Stimulated activated naive B cell treated with anti-CD40 and anti-IgM and Interleukin-4, amounts not matched to agents 10 μg/mL and 1 μg/mL and 100 μg/mL, for 72 hours (primary cell): ENCODE results near the gene MGAT4C.

ENCODE experiments used
- ATAC-seq, 2 donors: fragments of 150-1000 bp; cut with Tn5 transposase; replicated peaks; 2 replicates each; pipeline ENCODE4 v1.10.0; 2021; ENCODE audit warnings: moderate library complexity in 1 of 2
- DNase-seq: peaks from one replicate; pipeline ENCODE4 v3.0.0; 2021
- H3K27ac Mint-ChIP-seq: one replicate; pipeline ENCODE4 v1.8.0; 2022; ENCODE audit warnings: mild to moderate bottlenecking, mixed read lengths
- H3K27me3 Mint-ChIP-seq, 2 donors: one replicate each; pipeline ENCODE4 v1.8.0; 2022; ENCODE audit warnings: mixed read lengths in 2 of 2
- H3K36me3 Mint-ChIP-seq, 2 donors: one replicate each; pipeline ENCODE4 v1.8.0; 2022; ENCODE audit warnings: mixed read lengths in 2 of 2, mild to moderate bottlenecking in 1 of 2
- H3K4me1 Mint-ChIP-seq, 2 donors: one replicate each; pipeline ENCODE4 v1.8.0; 2022; ENCODE audit warnings: mixed read lengths in 2 of 2, mild to moderate bottlenecking in 1 of 2
- H3K4me3 Mint-ChIP-seq, 2 donors: one replicate each; pipeline ENCODE4 v1.8.0; 2022; ENCODE audit warnings: mild to moderate bottlenecking in 2 of 2, mixed read lengths in 2 of 2, moderate library complexity in 1 of 2
- H3K9me3 Mint-ChIP-seq, 2 donors: one replicate each; pipeline ENCODE4 v1.8.0; 2022; ENCODE audit warnings: mixed read lengths in 2 of 2, mild to moderate bottlenecking in 1 of 2

Gene MGAT4C

DNA sequence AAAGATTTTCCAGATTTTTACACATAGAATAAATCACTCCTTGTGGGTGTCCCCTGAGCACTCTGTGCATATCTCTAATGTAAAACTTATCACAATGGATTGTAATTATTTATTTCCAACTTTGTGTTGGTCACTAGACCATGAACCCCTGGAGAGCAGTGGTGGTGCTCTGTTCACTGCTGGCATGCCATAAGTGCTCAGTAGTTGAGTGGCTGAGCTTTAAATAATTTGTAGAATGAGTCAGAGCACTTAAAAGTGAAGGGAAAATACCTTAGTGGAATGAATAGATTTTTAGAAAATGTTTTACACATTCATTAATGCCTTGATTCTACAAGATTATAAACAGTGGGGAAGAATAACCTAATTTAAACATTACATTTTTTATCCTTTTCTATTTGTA, 6.3 kb downstream of the MGAT4C start:
- DNase-seq: no peak
- Mint-ChIP-seq H3K27ac (no peak overlapping the region), H3K4me1 (no peaks in the 10 kb centered on the region), H3K27me3 (no peaks in the 10 kb centered on the region), H3K36me3 (no peaks in the 10 kb centered on the region), H3K4me3 (no peak overlapping the region), H3K9me3 (peaks cover 0 to 4% of the 10 kb centered on the region in 2 donors)
- no peak for ATAC-seq

DNA sequence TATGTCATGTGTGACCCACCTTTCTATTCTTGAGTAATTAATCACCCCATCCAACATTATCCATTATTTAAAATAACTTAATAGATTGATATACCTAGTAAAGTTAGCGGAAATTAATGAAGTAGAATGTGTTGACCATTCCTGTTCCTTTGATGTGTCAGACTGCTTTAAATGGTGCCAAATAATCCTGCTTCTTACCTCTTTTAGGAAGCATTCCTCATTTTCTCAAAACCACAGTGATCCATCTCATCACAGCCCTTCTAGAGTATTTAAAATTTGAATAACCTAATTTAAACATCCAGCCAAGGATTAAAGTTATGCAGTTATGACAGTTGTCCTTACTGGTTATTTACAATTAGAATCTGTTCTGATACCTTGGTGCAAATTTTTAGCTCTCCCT, 6.9 kb downstream of the MGAT4C start:
- no peak for DNase-seq
- H3K27ac Mint-ChIP-seq: no peak overlapping the region
- ATAC-seq: no peak
- H3K9me3 Mint-ChIP-seq: peaks cover 0 to 4% of the 10 kb centered on the region in 2 donors
- H3K4me3 Mint-ChIP-seq: no peak overlapping the region
- H3K36me3 Mint-ChIP-seq: no peaks in the 10 kb centered on the region
- no peaks in the 10 kb centered on the region for H3K27me3 Mint-ChIP-seq
- H3K4me1 Mint-ChIP-seq: no peaks in the 10 kb centered on the region

DNA sequence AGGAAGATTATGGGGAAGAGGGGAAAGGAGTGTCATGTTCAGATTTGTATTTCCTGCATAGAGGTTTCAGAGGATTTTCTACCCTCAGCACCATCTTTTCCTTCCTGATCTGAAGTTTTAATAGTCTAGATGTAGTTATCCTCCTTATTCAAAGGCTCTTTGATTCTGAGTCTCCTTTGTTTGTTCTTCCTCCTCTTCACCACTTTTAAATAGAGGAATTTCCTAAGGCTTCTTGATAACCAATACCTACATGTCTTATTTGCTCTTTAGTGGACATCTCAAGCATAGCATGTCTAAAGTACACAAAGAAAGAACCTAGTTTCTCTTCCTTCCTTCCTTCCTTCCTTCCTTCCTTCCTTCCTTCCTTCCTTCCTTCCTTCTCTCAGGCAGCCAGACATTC, 8.3 kb downstream of the MGAT4C start:
- Mint-ChIP-seq H3K27ac (no peak overlapping the region), H3K4me1 (no peaks in the 10 kb centered on the region), H3K27me3 (no peaks in the 10 kb centered on the region), H3K36me3 (no peaks in the 10 kb centered on the region), H3K9me3 (peaks cover 0 to 4% of the 10 kb centered on the region in 2 donors), H3K4me3 (no peak overlapping the region)
- ATAC-seq (no peak), DNase-seq (no peak)

DNA sequence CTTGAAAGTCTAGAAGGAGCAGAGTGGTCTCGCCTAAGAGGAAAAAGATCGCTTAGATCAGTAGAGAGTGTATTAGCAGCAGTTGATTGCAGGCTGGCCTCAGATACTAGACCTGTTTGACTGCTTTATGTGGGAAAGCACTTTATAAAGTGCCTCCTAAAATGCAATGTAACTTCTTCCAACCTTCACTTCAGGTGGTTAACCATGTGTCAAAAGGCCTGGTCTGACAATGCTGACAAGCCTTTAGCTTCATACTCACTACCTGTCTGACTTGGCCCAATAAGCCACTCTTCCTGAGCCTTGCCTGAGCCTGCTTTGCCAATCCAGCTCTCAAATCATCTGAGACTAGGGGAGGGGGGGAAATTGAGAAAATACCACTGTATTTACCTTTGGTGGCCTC, 14.6 kb downstream of the MGAT4C start:
- no peak overlapping the region for H3K27ac Mint-ChIP-seq
- ATAC-seq (no peak), DNase-seq (no peak)
- no peak overlapping the region for H3K4me3 Mint-ChIP-seq
- no peaks in the 10 kb centered on the region for H3K36me3 Mint-ChIP-seq
- no peaks in the 10 kb centered on the region for H3K4me1 Mint-ChIP-seq
- no peaks in the 10 kb centered on the region for H3K27me3 Mint-ChIP-seq
- H3K9me3 Mint-ChIP-seq: peaks cover 0 to 2% of the 10 kb centered on the region in 2 donors

DNA sequence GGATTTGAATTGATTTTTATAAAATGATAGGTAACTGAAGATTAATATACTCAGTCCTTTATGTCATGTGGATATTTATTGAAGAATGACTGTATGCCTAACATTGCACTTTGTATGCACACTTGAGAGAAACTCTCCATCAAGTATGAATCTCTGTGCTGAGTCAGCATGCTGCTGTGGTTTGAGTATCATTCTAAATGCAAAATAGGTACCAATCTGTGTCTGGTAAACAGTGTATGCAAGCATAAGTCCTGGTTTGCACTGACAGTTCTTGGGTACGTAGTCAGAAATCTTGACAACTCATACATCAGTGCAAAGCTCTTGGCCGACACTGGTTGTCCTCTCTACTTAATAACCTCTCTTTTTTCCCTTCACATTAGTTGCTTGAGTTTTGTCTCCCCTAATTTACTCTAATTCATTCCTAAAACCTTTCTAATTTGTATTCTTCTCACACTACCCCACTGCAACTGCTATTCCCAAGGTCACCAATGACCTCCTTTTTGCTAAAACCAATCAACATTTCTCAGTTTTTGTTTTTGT, 21.8 kb downstream of the MGAT4C start:
- Mint-ChIP-seq H3K4me3 (no peak overlapping the region), H3K4me1 (no peaks in the 10 kb centered on the region), H3K9me3 (no peaks in the 10 kb centered on the region)

DNA sequence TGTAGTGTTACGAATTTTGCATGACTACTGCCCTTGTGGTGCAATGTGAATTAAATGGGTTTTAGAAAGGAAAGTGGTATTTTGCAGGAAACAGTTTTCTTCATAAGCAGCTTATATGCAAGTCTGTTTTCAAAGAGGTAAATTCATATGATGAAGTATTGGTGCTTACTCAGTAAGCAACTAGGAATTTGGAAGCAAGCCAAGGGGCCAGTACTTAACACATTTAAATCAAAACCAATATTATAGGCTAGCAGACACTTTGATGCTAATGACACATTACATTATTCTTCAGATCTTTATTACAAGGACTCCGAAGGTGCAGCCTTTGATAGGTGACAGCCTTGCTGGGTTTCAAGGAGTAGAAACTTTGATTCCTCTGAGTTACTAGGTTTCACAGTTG, 23.1 kb downstream of the MGAT4C start:
- Mint-ChIP-seq H3K27me3 (no peaks in the 10 kb centered on the region), H3K9me3 (no peaks in the 10 kb centered on the region), H3K27ac (no peak overlapping the region), H3K4me1 (no peaks in the 10 kb centered on the region), H3K36me3 (no peaks in the 10 kb centered on the region), H3K4me3 (no peak overlapping the region)
- no peak for DNase-seq
- ATAC-seq: no peak

More for the DNA sequence above, 21.8 kb downstream of the MGAT4C start:
- no peaks in the 10 kb centered on the region for H3K36me3 Mint-ChIP-seq
- H3K27me3 Mint-ChIP-seq: no peaks in the 10 kb centered on the region
- no peak for DNase-seq
- no peak for ATAC-seq
- H3K27ac Mint-ChIP-seq: no peak overlapping the region

DNA sequence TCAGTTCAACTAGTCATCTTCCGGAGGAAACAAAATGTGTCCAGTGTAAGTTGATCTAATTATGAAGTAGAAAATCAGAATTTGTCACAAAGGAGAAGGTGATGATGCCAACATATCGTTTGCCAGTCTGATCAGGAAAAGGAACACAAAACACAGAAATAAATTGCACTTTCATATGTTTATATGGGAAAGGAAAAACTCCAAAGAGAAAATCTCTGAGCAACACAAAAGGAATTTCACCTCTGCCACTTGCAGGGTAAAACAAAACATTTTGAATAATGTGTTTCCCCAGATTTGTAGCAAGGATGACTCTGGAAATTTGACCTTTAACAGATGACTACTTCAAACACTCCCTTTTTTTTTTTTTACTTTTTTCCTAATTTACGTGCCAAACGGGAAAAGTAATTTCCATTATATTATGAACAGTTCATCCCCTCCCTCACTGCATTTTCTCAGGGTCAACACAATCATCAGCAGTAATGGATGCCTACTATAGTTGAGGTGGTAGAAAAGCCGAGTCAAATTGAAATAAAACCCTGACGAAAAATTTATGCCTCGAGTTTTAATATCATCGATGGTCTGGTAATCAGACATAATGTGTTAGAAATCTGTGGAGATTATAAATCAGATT, 25.6 kb downstream of the MGAT4C start:
- Mint-ChIP-seq H3K27ac (no peak overlapping the region), H3K4me1 (no peaks in the 10 kb centered on the region), H3K9me3 (peaks cover 3 to 5% of the 10 kb centered on the region in 2 donors), H3K4me3 (no peak overlapping the region), H3K27me3 (no peaks in the 10 kb centered on the region), H3K36me3 (no peaks in the 10 kb centered on the region)
- ATAC-seq: no peak
- no peak for DNase-seq

DNA sequence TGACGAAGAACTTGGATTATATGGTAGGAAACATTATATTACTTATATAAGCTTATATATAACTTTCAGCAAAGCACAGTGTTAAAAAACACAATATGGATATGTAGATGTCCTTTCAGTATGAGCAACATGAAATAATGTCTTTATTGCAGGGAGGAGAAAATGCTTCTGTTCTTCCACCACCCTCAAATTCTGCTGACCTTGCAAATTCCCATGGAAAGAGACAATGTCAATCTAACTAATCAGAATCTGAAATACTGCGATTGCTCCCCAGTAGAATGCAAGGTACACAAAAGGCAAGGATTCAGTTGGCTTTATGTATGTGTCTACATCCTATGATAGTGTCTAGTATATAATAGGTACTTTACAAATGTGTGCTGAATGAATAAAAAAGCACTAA, 26.4 kb downstream of the MGAT4C start:
- no peak overlapping the region for H3K4me3 Mint-ChIP-seq
- no peak overlapping the region for H3K27ac Mint-ChIP-seq
- H3K27me3 Mint-ChIP-seq: no peaks in the 10 kb centered on the region
- H3K9me3 Mint-ChIP-seq: peaks cover 3 to 5% of the 10 kb centered on the region in 2 donors
- ATAC-seq: no peak
- no peaks in the 10 kb centered on the region for H3K4me1 Mint-ChIP-seq
- H3K36me3 Mint-ChIP-seq: no peaks in the 10 kb centered on the region
- no peak for DNase-seq

DNA sequence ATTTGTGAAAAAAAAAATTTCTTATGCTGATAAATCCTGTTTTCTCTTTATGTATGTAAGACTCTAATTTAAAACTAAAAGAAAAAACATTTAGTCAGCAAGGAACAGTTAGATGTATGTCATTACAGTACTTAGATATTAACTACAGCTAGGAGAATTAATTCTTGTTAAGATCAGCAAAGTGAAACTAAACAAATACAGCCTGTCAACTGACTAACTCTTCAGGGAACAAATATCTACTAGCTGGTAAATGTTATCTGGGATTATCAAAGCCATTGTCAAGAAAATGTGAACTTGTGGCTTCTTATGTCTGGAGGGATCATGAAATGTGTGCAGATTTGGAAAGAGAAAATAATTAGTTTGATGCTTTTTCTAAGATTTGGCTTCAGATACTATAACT, 27.5 kb downstream of the MGAT4C start:
- Mint-ChIP-seq H3K9me3 (peaks cover 6 to 8% of the 10 kb centered on the region in 2 donors), H3K4me1 (no peaks in the 10 kb centered on the region), H3K36me3 (no peaks in the 10 kb centered on the region), H3K27ac (no peak overlapping the region), H3K4me3 (no peak overlapping the region), H3K27me3 (no peaks in the 10 kb centered on the region)
- ATAC-seq (no peak), DNase-seq (no peak)

DNA sequence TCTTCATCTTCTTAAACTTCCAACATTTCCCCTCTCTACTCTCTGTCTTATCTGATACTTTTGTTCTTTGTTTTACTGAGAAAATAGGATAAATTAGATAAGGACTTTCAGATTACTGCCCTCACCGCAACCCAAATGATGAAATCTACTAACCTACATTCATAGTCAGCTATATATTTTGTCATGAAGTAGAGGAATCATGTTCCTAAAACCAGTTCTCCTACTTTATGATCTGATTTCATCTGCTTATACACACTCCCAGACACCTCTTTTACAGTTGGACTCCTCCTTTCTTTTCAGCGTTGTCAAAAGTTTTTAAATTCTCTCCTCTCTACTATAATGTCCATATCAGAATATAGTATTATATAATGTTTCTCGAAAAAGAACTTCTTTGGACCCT, 29.7 kb downstream of the MGAT4C start:
- peaks cover 7 to 9% of the 10 kb centered on the region in 2 donors for H3K9me3 Mint-ChIP-seq
- H3K36me3 Mint-ChIP-seq: no peaks in the 10 kb centered on the region
- no peaks in the 10 kb centered on the region for H3K4me1 Mint-ChIP-seq
- no peak overlapping the region for H3K4me3 Mint-ChIP-seq
- H3K27ac Mint-ChIP-seq: no peak overlapping the region
- ATAC-seq: no peak
- H3K27me3 Mint-ChIP-seq: no peaks in the 10 kb centered on the region
- DNase-seq: no peak

DNA sequence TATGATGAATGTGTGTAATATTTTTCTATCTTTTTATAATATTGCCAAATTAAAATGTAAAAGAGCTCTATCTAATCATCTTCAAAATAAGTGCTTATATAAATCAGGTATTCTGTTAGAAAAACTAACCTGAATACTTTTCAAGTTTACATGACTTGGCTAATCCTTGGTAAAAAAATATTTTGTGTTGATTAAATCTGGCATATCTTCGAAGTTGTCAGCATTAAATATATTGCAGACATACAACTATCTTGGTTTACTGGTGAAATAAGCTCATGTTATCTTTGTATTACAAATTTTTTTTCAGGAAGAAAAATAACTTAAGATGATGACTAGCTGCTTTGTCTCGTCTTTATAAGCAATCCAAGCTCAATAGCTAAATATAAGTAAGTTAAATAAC, 39.6 kb downstream of the MGAT4C start:
- no peaks in the 10 kb centered on the region for H3K4me1 Mint-ChIP-seq
- H3K4me3 Mint-ChIP-seq: no peak overlapping the region
- ATAC-seq (no peak), DNase-seq (no peak)
- peaks cover 0 to 4% of the 10 kb centered on the region in 2 donors for H3K9me3 Mint-ChIP-seq
- no peak overlapping the region for H3K27ac Mint-ChIP-seq
- no peaks in the 10 kb centered on the region for H3K27me3 Mint-ChIP-seq
- no peaks in the 10 kb centered on the region for H3K36me3 Mint-ChIP-seq

DNA sequence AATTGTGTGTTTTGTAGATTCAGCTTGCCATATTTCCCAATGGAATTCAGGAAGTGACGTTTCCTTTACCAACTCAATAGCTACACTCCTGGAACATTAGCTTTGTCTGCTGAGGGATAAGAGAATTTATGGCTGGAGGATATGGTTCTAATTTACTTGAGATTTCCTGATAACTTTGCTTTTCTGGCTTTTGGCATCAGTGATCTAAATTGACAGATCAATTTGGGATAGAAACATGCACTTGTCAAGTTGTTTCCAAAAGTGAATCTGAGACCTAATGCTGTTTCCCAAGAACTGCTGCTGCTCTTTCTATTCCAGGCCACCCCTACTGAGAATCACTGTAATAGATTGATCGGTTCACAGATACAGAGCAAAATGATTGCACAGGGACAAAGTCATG, 43.2 kb downstream of the MGAT4C start:
- Mint-ChIP-seq H3K4me1 (no peaks in the 10 kb centered on the region), H3K27me3 (no peaks in the 10 kb centered on the region), H3K27ac (no peak overlapping the region), H3K4me3 (no peak overlapping the region), H3K9me3 (peaks cover 0 to 5% of the 10 kb centered on the region in 2 donors), H3K36me3 (no peaks in the 10 kb centered on the region)
- DNase-seq (no peak), ATAC-seq (no peak)

DNA sequence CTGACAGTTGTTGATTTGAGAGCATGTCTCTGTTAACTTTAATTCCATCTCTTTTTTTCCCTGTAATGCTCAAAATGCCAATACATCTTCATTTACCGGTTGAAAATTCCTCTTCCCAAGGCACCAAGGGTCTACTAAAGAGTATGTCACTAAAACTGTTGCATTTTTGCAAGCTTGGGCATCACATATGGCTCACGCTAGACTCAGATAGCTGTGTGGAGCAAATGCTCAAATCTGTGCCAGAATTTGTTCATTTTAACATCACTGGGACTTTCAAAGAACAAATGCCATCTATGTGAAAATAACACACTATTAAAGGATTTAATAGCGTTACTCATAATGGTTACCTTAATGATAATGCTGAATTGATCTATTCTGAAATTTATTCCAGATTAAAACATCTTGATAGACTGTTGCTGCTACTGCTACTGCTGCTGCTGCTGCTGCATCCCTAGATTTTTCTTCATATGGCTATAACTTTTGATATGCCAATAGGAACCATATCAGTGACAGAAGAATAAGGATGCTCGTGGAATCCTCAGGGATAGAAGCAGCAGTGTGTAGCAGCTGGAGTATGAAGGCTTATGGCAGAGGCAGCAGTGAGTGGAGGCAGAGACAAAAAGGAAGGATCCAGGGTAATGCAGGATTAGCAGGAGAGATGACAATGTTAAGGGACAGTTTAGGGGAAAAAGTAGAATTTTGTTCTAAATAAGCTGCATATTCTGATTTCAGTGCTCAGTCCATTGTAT, 57.3 kb downstream of the MGAT4C start:
- no peaks in the 10 kb centered on the region for H3K36me3 Mint-ChIP-seq
- no peak overlapping the region for H3K4me3 Mint-ChIP-seq
- H3K27me3 Mint-ChIP-seq: no peaks in the 10 kb centered on the region
- H3K4me1 Mint-ChIP-seq: no peaks in the 10 kb centered on the region
- no peak for ATAC-seq
- no peak overlapping the region for H3K27ac Mint-ChIP-seq
- no peak for DNase-seq
- no peaks in the 10 kb centered on the region for H3K9me3 Mint-ChIP-seq

DNA sequence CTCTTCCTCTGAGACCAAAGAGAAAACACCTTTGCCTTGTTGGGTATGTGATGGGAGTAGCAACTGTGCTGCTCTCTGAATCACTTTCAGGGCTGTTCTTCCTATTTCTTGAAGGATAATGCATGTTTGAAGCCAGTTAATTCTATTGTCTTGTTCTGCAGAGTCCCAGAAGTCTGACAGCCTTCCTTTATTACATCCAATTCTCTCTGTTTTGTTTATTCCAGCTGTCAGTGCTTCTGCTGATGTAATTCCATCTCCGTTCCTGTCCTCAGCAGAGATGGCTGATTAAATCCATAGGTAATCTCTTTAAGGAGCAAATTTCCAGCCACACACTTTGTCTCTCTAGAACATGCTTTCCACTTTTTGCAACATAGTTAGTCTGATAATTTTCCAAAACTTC, 59.7 kb downstream of the MGAT4C start:
- Mint-ChIP-seq H3K4me1 (no peaks in the 10 kb centered on the region), H3K36me3 (no peaks in the 10 kb centered on the region), H3K9me3 (no peaks in the 10 kb centered on the region), H3K27me3 (no peaks in the 10 kb centered on the region), H3K4me3 (no peak overlapping the region), H3K27ac (no peak overlapping the region)
- no peak for ATAC-seq
- no peak for DNase-seq

DNA sequence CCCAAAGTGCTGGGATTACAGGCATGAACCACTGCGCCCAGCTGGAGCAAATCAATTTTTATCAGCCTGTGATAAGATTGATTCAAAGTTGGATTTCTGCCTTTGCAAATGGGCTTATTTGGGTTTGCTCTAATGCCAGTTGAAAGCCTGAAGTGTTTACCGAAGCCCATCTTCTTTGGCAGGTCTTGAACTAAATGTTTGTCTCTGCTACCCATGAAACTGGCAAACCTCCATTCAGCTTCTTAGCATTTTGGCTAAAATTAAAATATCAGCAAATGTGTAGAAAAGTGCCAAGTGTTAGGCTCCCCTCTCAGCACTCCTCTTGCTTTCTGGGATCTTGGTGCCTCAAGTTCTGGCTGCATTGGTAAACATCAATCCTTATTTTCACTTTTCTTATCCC, 61.5 kb downstream of the MGAT4C start:
- ATAC-seq: no peak
- H3K36me3 Mint-ChIP-seq: no peaks in the 10 kb centered on the region
- no peak overlapping the region for H3K4me3 Mint-ChIP-seq
- H3K9me3 Mint-ChIP-seq: no peaks in the 10 kb centered on the region
- no peaks in the 10 kb centered on the region for H3K27me3 Mint-ChIP-seq
- no peak overlapping the region for H3K27ac Mint-ChIP-seq
- H3K4me1 Mint-ChIP-seq: no peaks in the 10 kb centered on the region
- no peak for DNase-seq
